ENCODE results near the gene COL23A1.

GRCh38 chr5:178204935-178205748 lies 385.1 kb downstream of the COL23A1 start:
- TF ChIP-seq CTCF (IDR thresholded peaks at IDR 0.05) (no peak), EZH2 (IDR thresholded peaks at IDR 0.05; ENCODE audit: borderline replicate concordance, insufficient read depth, low read depth, low read length, poor library complexity, severe bottlenecking) (no peak)

Data from B cell (primary cell).